Body of pancreas (tissue), 4 donors: Measurements from ENCODE around the gene ANKMY1.

Source experiments
- CTCF ChIP-seq, 7 experiments: fragments of 450-650 bp in 4 of 7; fragments of 200-600 bp in 3 of 7; sonication (generic) in 3 of 7; IDR thresholded peaks; one replicate each; pipeline ENCODE4 v1.5.1; 2016 to 2019; ENCODE audit warnings: antibody characterized with exemption in 7 of 7
- POLR2A ChIP-seq, 3 donors: fragments of 450-650 bp; IDR thresholded peaks; one replicate each; pipeline ENCODE4 v1.6.1; 2016; ENCODE audit warnings: antibody characterized with exemption in 3 of 3, mild to moderate bottlenecking in 2 of 3

DNA sequence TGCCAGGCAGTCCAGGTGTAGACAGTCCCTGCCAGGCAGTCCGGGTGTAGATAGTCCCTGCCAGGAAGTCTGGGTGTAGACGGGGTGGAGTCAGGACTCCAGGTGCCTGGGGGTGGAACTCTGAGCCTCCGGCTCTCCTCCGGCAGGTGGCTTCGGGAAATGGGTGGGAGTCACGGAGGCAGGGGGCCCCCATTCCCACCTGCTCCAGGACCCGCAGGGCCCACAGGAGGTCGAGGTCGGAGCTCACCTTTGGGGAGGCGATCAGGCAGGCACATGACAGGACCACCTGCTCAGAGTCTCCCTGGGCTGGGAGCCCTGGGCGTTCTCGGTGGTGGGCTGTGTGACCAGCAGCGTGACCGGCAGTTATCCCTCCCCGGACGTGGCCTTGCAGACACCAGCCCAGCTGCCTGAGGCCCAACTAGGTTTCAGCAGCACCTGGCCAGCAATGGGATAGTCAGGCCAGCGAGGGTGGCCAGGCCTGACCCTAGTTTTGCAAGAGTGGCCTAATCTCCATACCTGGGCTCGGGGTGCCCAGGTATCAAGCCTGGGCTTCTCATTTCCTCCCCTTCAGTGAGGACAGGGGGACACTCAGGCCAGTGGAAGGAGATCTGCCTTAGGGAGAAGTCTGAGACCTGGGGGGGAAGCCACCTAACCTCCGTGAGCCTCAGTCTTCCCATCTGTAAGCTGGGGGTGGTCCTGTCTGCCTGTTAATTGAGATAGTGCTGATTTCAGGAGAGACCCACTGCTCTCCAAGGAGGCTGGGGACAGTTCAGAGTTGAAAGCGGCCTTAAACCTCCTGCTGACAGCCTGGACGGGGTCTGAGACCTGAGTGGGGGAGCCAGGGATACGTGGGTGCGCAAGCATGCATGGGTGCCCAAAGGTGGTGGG lies 109.2 kb downstream of the ANKMY1 start:
- TF ChIP-seq CTCF (IDR thresholded peaks at IDR 0.05) (no peak), POLR2A (IDR thresholded peaks at IDR 0.05) (no peak)
